NCI-H2081 treated with DMSO at 0.1 percent for 48 hours (cell line): ENCODE data around the gene ROPN1.
A peak's percentile ranks its signal among the peaks of the same experiment; 100 is the strongest.
"Not testable (repeated sequence)": the region's sequence is repeated elsewhere in the genome, so short reads cannot be mapped to it uniquely, and the experiment has no call there.

Experiments used
- DNase-seq: peaks from one replicate; lab custom pipeline; 2025; lab: John Stamatoyannopoulos, UW

Gene ROPN1

GRCh38 chr3:123991730-123992588 is at the start of gene ROPN1:
Gene ROPN1 (minus strand): TSS chr3:123992124. CDS start chr3:123980481, 11,643 bp downstream.
- not testable (repeated sequence) for DNase-seq

- no peak for DNase-seq
Observed at GRCh38 chr3:124041553-124041952, 49.6 kb upstream of the ROPN1 start.

- no peak for DNase-seq
Observed at GRCh38 chr3:124037326-124037725, 45.4 kb upstream of the ROPN1 start.

DNA sequence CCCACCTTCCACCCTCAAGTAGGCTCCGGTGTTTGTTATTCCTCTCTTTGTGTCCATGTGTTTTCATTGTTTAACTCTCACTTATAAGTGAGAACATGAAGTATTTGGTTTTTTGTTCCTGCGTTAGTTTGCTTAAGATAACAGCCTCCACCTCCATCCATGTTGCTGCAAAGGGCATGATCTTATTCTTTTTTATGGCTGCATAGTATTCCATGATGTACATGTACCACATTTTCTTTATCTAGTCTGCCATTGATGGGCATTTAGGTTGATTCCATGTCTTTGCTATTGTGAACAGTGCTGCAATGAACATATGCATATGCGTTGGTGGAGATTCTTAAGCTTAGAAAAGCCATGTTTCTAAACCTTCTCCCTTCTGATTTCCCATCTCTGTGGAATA is 44.3 kb upstream of the ROPN1 start:
- DNase-seq: not testable (repeated sequence)

- no peak for DNase-seq
Observed at GRCh38 chr3:124035463-124036121, 43.7 kb upstream of the ROPN1 start.

DNA sequence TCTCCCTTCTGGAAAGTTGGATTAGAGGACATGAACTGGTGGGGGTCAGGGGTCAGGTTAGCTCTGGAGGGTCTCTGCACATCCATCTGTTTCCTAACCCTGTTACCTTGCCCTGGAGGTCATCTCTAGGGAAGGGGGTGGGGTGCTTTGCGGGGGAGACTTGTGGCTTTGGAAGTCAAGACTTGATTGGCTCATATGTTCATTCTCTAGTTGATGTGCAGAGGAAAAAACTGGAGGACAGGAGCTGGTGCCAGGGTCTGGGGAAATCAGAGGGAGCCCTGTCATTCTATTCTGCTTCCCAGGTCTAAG is 42.9 kb upstream of the ROPN1 start:
- DNase-seq: no peak

- no peak for DNase-seq
Observed at GRCh38 chr3:124034016-124034843, 42.3 kb upstream of the ROPN1 start.

- DNase-seq: no peak
Observed at GRCh38 chr3:124033360-124034015, 41.6 kb upstream of the ROPN1 start, which contains the start of gene KALRN. Gene KALRN (plus strand): TSS chr3:124033369.

DNA sequence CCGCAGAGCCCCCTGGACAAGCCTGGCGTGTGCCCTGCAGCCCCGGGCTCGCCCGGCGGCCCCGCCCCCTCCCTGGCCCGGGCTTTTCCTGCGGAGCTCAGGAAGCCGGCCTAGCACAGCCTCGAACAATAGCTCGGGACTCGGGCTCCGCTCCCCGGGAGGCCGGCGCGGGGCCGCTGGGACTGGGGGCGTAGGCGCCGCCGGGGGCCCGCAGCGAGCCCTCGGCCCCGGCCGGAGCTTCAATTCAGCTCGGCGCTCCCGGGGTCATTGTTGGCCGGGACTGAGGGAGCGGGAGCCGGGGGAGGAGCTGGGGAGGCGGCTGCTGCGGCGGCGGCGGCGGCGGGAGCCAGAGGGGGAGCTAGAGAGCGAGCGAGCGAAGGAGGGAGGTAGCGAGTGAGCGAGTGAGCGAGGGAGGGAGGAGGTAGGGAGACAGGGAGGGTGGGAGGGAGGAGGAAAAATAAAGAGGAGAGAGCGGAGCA is 41.0 kb upstream of the ROPN1 start:
- peak; percentile 60 for DNase-seq

- peak; percentile 31 for DNase-seq
Observed at GRCh38 chr3:124032311-124032880, 40.5 kb upstream of the ROPN1 start.

DNA sequence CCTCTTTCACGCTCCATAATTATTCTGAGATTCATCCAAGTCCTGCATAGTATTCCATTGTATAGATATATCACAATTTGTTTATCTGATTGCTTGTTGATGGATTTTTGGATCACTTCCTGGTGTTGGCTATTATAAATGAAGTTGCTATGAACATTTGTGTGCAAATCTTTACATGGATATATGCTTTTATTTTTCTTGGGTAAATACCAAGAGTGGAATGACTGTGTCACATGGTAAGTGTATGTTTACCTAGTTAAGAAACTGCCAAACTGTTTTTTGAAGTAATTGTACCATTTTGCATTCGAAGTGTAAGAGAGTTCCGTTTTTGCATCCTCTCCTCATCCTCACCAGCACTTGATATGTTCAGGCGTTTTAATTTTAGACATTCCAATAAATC is 34.6 kb upstream of the ROPN1 start:
- no peak for DNase-seq

- not testable (repeated sequence) for DNase-seq
Observed at GRCh38 chr3:124023531-124023930, 31.6 kb upstream of the ROPN1 start.

DNA sequence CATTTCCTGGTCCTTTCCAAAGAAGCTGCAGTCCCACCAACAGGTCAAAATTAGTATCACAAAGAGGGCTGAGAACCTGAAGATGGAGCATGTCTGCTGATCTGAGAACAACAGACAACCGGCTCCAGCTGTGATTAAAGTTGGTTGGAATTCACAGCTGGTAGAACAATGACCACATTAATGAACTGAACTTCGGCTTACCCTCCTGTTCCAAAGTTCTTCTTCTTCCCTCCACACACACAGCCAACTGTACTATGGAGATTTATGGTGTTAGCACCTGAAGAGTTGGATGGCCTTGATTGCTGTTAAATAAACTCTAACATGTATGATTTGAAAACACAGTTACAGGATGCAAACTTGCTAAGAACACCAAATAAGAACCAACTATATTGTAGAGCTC is 27.4 kb upstream of the ROPN1 start:
- DNase-seq: no peak

DNA sequence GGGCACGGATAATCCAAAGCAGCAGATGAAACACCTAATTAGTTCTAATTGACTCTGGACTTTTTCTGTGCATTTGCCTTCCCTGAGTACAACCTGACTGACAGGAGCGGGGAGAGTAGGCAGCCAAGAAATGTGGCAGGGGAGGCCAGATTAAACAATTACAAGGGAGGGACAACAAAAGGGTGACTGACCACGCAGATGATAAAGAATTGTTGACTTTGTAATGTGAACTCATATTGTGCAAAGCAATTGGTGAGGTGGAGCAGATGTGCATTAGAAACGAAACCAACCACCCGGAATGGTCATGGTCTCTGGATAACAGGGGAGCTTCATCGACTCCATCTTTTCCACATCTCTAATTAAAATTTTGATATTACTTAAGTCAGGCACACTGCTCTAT is 25.6 kb upstream of the ROPN1 start:
- DNase-seq: not testable (repeated sequence)

- not testable (repeated sequence) for DNase-seq
Observed at GRCh38 chr3:124016483-124016882, 24.6 kb upstream of the ROPN1 start.

DNA sequence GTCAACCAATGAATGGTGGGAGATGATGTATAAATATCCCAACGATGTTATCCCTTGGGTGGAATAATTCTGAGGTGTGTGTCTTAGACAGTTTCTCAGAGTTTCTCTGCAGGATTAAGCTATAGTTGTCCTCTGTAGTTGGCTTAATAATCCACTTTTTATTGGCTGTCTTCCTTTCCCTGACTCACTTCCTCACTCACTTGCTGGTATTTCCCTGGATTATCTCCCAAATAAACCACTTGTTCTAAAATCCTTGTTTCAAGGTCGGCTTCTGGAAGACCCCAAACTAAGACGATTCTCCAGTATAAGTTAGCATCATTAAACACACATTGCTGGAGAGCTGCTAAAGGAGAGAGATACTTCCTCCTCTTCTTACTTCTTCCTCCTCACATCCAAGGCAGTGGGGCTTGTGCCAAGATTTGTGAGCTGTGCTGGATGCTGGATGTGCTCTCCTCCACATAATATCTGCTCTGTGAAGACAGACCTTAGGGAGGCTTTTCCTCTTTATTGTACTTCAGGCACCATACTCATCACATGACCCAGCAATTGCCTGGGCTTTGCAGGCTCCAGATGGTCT is 22.5 kb upstream of the ROPN1 start:
- no peak for DNase-seq

- DNase-seq: not testable (repeated sequence)
Observed at GRCh38 chr3:124008321-124008720, 16.4 kb upstream of the ROPN1 start.

- no peak for DNase-seq
Observed at GRCh38 chr3:124007186-124007585, 15.3 kb upstream of the ROPN1 start.

DNA sequence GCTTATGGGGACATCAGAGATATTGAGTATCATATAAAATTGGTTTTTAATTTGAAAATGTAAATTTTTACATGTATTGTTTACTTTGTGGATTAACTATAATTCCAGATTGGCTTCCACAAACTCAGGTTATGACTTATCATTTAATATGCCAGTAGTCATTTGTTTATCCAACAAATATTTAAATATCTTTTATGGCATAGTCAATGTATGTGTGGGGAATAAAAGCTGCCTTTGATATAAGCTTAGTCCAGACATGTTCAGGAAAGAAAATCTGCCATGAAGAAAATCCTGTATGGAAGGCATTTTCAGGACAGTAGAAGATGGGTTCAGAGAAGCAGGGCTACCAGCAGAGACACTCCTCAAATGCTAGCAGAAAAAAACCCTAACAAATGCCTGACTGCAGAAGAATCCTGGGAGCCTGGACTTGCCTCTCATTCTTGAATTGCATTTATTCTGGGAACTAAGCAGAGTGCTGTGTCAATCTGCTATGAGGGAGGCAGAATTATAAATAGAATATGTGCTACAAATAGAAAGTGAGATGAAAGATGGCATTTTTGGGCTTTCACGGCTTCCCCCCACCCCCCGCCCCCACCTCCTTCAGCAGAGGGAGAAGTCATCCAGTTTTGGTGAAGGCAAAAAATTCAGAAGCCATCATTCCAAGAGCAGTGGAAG is 10.6 kb upstream of the ROPN1 start:
- DNase-seq: not testable (repeated sequence)

GRCh38 chr3:124001366-124001765 is 9.4 kb upstream of the ROPN1 start:
- not testable (repeated sequence) for DNase-seq

DNA sequence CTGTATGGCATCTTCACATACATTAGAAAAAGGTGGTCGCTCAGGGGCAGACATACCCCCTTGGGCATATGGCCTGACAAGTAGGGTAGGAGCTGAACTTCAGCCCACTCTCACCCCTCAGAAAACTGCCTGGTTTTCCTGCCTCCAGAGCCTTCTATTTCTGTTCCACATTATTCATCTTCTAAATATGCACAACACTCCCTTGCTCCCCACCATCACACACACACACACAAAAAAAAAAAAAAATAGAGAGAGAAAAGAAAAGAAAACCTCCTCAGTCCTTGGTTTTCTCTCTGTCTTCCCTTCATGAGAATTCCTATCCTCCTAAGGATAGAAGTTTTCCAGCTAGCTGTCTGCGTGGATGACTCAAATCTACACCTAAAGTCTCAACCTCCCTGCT is 5.6 kb upstream of the ROPN1 start:
- DNase-seq: no peak
